Measurements from ENCODE around the gene LPP.

GRCh38 chr3:188433521-188434150, 279.7 kb downstream of the LPP start:
- TF ChIP-seq CTCF (optimal IDR thresholded peaks at IDR 0.05 in 1 of 3, IDR thresholded peaks at IDR 0.05 in 1 of 3, conservative IDR thresholded peaks at IDR 0.05 in 1 of 3; ENCODE audit: extremely low read depth in 1 of 3, insufficient read depth in 2 of 3, low read length in 3 of 3) (no peak), EZH2 (IDR thresholded peaks at IDR 0.05; ENCODE audit: low read length) (no peak)

Measured in keratinocyte (primary cell).